ENCODE data around the gene CIZ1.
"Not testable (repeated sequence)": the region's sequence is repeated elsewhere in the genome, so short reads cannot be mapped to it uniquely, and the experiment has no call there.

CIZ1 gene

DNA sequence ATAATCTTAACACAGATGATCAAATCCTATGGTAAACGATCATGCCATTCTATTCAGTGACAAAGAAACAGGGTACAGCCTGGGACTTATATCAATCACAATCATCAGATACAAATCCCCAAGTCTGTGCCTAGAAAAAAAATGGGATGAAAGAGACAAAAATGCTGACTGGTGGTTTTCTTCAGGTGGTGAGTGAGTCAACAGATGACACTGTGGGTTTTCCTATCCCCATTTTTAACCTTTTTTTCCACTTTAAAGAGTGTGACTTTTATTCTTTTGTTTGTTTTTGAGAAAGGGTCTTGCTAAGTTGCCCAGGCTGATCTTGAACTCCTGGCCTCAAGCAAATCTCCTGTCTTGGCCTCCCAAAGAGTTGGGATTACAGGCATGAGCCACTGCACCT, 3.2 kb downstream of the CIZ1 start:
- no peak for FAIRE-seq

- no peak for FAIRE-seq
Measured at GRCh38 chr9:128187361-128187760, 4.0 kb downstream of the CIZ1 start.

DNA sequence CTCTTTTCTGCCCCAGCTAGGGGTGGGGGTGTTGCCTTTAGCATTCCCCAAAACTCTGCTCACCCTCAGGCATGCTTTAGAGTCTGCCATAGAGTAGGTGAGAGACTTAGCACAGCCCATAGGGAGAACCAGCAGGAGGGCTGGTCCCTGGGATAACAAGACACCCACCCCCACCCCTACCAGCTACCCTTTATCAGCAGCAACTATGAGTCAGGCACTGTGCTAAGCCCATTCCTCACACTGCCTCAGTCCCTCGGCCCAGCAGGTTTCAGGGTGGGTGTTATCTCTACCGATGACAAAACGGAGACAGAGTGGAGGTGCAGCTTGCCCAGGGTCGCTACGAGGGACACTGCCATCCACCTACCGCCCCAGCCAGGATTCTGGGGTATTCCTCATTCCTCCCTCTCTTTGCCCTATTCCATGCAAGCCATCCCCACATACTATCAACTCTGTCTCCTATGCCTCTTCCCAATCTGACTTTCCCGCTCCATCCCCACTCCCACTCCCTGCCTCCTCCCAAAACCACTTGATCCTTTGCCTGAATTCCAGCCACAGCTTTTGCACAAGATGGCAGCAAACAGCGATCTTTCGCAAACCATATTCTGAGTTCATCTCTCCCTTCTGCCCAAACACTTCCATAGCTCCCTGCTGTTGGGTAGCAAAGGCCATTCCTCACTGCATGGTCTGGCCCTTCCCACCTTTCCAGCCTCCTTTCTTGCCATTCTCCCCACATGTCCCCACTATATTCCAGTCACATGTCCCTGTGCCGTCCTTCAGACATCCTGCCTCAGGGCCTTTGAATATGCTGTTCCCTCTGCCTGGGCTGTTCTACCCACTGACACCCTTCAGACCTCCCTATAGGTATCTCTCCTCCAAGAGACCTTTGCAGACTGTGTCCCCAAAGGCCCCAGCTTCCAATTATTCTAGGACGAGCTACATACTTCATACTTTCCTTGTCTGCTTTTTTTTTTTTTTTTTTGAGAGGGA, 5.1 kb downstream of the CIZ1 start:
- FAIRE-seq, result no peak

DNA sequence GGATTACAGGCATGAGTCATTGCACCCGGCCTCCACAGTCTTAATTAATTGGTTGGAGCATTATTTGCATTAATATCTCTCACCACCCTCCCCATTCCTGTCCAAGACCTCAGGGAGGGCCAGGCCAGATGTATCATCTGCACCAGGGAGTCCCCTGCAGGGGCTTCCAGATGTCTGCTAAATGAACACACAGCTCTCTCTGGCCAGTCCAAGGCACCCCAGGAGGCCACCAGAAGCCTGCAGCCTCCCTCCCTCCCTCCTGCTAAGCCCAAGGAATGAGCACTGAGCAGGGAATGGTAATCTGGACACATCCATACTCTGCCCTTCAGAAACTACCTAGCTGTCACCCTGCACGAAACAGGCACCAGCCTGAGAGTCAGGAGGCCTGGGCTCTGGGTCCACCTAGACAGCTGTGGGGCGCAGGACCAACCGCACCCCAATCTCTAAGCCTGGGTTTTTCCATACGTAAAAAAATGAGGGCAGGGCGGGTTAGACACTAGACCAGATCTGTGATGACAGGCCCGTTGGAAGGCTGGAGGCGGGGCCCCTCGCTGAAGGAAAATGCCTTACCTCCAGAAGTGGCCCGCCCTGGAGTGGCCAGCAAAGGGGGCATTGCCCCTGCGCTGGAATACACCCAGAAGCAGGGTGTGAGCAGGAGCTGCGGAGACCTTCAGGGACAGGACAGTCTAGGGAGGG, 8.3 kb downstream of the CIZ1 start:
- no peak for FAIRE-seq

- FAIRE-seq, result not testable (repeated sequence)
Measured at GRCh38 chr9:128181480-128181879, 9.9 kb downstream of the CIZ1 start.

DNA sequence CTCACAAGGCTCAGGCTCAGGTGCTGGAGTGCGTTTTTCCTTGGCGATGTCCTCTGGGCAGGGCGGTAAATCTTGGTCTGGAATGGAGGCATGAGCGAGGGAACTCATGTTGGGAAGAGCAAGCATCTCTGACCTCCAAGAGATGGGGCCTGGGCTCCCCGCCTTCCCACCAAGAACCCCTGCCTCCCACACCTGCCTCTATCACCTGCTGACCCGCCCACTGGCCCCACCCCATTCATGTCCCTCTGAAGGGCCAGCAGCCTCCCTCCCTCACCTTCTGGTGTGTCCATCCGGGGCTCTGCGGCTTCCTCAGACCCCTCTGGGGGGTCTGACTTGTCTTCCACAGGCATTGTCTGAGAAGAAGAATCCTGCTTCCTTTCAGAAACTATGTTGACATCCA, 10.9 kb downstream of the CIZ1 start:
- FAIRE-seq, result no peak

- no peak for FAIRE-seq
Measured at GRCh38 chr9:128180001-128180400, 11.4 kb downstream of the CIZ1 start.

GRCh38 chr9:128178806-128179431, 12.5 kb downstream of the CIZ1 start:
- no peak for FAIRE-seq

DNA sequence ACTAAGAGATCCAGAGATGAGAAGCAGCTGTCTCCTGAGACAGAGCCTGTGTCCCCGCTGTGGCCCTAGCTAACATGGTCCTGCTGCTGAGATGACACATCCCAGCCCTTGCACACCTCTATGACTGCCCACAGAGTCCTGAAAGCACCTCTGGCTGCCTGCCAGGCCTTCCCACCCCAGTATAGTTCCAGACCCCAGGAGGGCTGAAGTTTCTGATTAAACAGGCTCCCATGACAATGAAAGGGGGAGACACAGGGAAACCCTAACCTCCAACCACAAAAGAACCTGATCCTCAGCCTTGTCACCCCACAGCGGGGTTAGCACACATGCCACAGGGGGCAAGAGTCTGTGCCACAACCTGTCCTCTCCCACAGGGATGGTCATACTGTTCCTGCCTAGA, 15.6 kb downstream of the CIZ1 start:
- no peak for FAIRE-seq

DNA sequence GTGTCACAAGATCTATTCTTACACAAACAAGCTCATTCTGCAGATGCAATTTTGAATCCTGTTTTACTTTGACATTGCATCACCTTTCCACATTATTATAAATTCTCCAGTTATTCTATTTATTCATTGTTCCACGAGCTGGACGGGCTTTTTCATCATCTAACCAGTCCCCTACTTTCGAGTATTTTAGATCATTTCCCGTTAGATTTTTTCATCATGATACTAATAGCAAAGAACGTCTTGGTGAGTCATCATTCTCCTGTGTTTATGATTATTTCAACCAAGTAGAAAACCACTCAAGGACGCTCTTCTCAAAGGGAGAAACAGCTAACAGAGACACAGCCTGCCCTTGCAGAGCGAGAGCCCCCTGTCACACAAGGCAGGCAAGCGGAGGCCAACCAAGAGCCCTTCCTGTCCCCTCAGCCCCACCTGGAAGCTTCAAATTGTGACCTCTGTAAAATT, 16.2 kb downstream of the CIZ1 start:
- no peak for FAIRE-seq

DNA sequence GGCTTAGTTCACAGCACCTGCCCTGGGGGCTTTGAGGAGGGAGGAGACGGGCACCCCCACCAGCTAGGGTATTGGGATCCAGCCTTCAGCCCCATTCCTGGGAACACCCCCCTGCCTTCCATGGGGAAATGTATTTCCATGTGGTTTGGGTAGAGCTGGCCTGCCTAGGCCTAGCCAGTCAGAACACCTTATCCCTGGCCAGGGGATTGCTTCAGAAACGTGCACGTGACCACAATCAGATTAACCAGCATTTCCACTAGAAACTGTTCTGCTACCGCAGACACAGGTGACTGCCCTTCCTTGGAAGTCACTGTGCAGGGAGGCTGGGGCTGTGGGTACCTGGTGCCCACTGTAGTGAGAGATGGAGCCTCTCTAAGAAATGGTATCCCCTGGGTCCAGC, 17.3 kb downstream of the CIZ1 start:
- no peak for FAIRE-seq

DNA sequence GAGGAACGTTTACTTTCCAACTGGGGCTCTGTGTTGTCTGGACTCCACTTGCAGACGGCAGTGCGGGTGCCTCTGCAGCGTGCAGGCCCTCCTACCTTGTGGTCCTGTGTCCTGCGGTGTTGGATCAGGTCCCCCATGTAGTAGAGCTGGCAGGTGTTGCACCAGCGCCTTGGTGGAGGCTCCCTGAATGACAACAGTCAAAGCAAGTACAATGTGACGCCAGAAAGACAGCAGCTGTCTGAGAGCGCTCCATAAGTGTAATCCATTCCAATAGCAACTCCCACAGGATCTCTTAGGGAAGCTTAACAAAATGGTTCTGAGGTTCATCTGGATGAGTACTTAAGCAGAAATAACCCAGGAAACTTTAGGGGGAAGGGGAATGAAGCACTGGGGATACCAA, 21.4 kb downstream of the CIZ1 start:
- no peak for FAIRE-seq

- FAIRE-seq, result no peak
Measured at GRCh38 chr9:128169492-128169891, 21.9 kb downstream of the CIZ1 start.

GRCh38 chr9:128168731-128169308, 22.6 kb downstream of the CIZ1 start:
- FAIRE-seq, result no peak

GRCh38 chr9:128167209-128167608, 24.2 kb downstream of the CIZ1 start:
- no peak for FAIRE-seq

- FAIRE-seq, result no peak
Measured at GRCh38 chr9:128166169-128166568, 25.2 kb downstream of the CIZ1 start.

DNA sequence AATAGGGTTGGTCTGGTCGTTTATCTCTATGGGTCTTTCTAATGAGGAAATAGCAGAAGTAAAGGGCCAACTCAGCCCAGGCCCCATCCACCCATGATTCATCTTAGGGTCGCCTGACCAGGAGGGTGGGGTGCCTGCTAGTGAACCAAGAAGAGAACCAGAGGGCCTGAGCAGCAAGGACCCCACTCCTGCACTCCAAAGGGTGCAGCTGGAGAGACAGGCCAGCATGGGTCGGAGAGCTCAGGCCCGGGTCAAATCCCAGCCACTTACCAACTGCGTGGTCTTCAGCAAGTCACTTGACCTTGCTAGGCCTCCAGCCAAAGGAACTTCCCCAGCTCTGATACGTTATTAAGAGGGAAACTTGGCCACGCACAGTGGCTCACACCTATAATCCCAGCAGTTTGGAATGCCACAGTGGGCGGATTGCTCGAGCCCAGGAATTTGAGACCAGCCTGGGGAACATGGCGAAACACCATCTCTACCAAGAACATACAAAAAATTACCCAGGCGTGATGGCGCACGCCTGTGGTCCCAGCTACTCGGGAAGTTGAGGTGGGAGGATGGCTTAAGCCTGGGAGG, 27.0 kb downstream of the CIZ1 start:
- no peak for FAIRE-seq

GRCh38 chr9:128163523-128164306, 27.7 kb downstream of the CIZ1 start:
- FAIRE-seq, result no peak

- FAIRE-seq, result no peak
Measured at GRCh38 chr9:128163027-128163515, 28.3 kb downstream of the CIZ1 start.

GRCh38 chr9:128162215-128163026, 29.0 kb downstream of the CIZ1 start:
- FAIRE-seq, result no peak

Data from endometrium (tissue), 2 donors.